SK-N-MC (cell line): ENCODE measurements around the gene CAMTA1.

Experiments used
- DNase-seq: peaks from one replicate; pipeline ENCODE4 v3.0.0-alpha.2; 2011; ENCODE audit warnings: low read depth, low spot score
- H3K27ac ChIP-seq: fragments of 200-600 bp; sonication (generic); 2 replicates; pipeline ENCODE4 v1.5.1; 2016; ENCODE audit warnings: mixed run types
- H3K36me3 ChIP-seq: fragments of 200-600 bp; sonication (generic); 2 replicates; pipeline ENCODE4 v1.6.1; 2017; ENCODE audit warnings: antibody characterized with exemption, low read length, mixed read lengths; ENCODE audit not compliant: insufficient read depth
- H3K4me3 ChIP-seq: fragments of 200-600 bp; sonication (generic); 2 replicates; pipeline ENCODE4 v1.5.1; 2016
- H3K9ac ChIP-seq: fragments of 200-600 bp; sonication (generic); 2 replicates; pipeline ENCODE4 v1.8.0; 2017; ENCODE audit warnings: mixed run types, mixed read lengths; ENCODE audit not compliant: insufficient read length
- H3K9me3 ChIP-seq: fragments of 200-600 bp; sonication (generic); 2 replicates; pipeline ENCODE4 v1.6.1; 2017; ENCODE audit warnings: low read depth, mild to moderate bottlenecking, antibody characterized with exemption, low read length, moderate library complexity, mixed read lengths
- EZH2 ChIP-seq: fragments of 200-600 bp; sonication (generic); IDR thresholded peaks from one replicate; pipeline ENCODE4 v1.6.1; 2017; ENCODE audit warnings: antibody characterized with exemption
- FOXP2 ChIP-seq: optimal IDR thresholded peaks from 2 replicates; pipeline ENCODE3; 2011; ENCODE audit warnings: mild to moderate bottlenecking, moderate library complexity; ENCODE audit not compliant: insufficient read depth; ENCODE audit errors: extremely low read length, control extremely low read depth
- POLR2AphosphoS5 ChIP-seq: IDR thresholded peaks from 2 replicates; pipeline ENCODE4 v1.6.1; 2012; ENCODE audit warnings: mild to moderate bottlenecking, low read depth, low read length, borderline replicate concordance

The CAMTA1 gene

GRCh38 chr1:7222695-7223015 is 437.4 kb downstream of the CAMTA1 start:
- DNase-seq = no peak
- Histone ChIP-seq H3K9me3 (no peaks in the 10 kb centered on the region), H3K36me3 (no peaks in the 10 kb centered on the region), H3K4me3 (no peak overlapping the region), H3K27ac (no peak overlapping the region), H3K9ac (no peak overlapping the region)
- TF ChIP-seq FOXP2 (no peak), POLR2AphosphoS5 (no peak), EZH2 (no peak)

- no peaks in the 10 kb centered on the region for H3K36me3 ChIP-seq
- no peak overlapping the region for H3K4me3 ChIP-seq
- H3K9ac ChIP-seq = no peak overlapping the region
- DNase-seq = no peak
- TF ChIP-seq FOXP2 (no peak), POLR2AphosphoS5 (no peak), EZH2 (no peak)
- H3K9me3 ChIP-seq = no peaks in the 10 kb centered on the region
- H3K27ac ChIP-seq = no peak overlapping the region
Measured at GRCh38 chr1:7223334-7224080, 438.3 kb downstream of the CAMTA1 start.

GRCh38 chr1:7224081-7224534 is 438.9 kb downstream of the CAMTA1 start:
- no peak for TF ChIP-seq FOXP2
- Histone ChIP-seq H3K9me3 (no peaks in the 10 kb centered on the region), H3K36me3 (no peaks in the 10 kb centered on the region), H3K9ac (no peak overlapping the region), H3K4me3 (no peak overlapping the region), H3K27ac (no peak overlapping the region)
- no peak for DNase-seq

- H3K9ac ChIP-seq = no peak overlapping the region
- H3K9me3 ChIP-seq = no peaks in the 10 kb centered on the region
- TF ChIP-seq FOXP2 = no peak
- TF ChIP-seq POLR2AphosphoS5 = no peak
- no peak for TF ChIP-seq EZH2
- H3K27ac ChIP-seq = no peak overlapping the region
- H3K4me3 ChIP-seq = no peak overlapping the region
- no peaks in the 10 kb centered on the region for H3K36me3 ChIP-seq
- DNase-seq = no peak
Measured at GRCh38 chr1:7224644-7225043, 439.4 kb downstream of the CAMTA1 start.

GRCh38 chr1:7225711-7226505 is 440.7 kb downstream of the CAMTA1 start:
- no peaks in the 10 kb centered on the region for H3K9me3 ChIP-seq
- H3K9ac ChIP-seq = no peak overlapping the region
- TF ChIP-seq POLR2AphosphoS5 = no peak
- TF ChIP-seq EZH2 = no peak
- TF ChIP-seq FOXP2 = no peak
- H3K4me3 ChIP-seq = no peak overlapping the region
- H3K36me3 ChIP-seq = no peaks in the 10 kb centered on the region
- no peak overlapping the region for H3K27ac ChIP-seq
- no peak for DNase-seq

- Histone ChIP-seq H3K9ac (no peak overlapping the region), H3K36me3 (no peaks in the 10 kb centered on the region), H3K9me3 (no peaks in the 10 kb centered on the region), H3K27ac (no peak overlapping the region), H3K4me3 (no peak overlapping the region)
- TF ChIP-seq EZH2 (no peak), FOXP2 (no peak), POLR2AphosphoS5 (no peak)
- DNase-seq = no peak
Measured at GRCh38 chr1:7227654-7228053, 442.4 kb downstream of the CAMTA1 start.

- no peak for DNase-seq
- TF ChIP-seq POLR2AphosphoS5 = no peak
- TF ChIP-seq FOXP2 = no peak
- no peak for TF ChIP-seq EZH2
- no peak overlapping the region for H3K27ac ChIP-seq
Measured at GRCh38 chr1:7228252-7228961, 443.2 kb downstream of the CAMTA1 start.

GRCh38 chr1:7229186-7229585 is 443.9 kb downstream of the CAMTA1 start:
- Histone ChIP-seq H3K27ac (no peak overlapping the region), H3K36me3 (no peaks in the 10 kb centered on the region), H3K9me3 (no peaks in the 10 kb centered on the region), H3K9ac (no peak overlapping the region), H3K4me3 (no peak overlapping the region)
- no peak for DNase-seq
- no peak for TF ChIP-seq EZH2
- no peak for TF ChIP-seq POLR2AphosphoS5
- no peak for TF ChIP-seq FOXP2

More at GRCh38 chr1:7228252-7228961, 443.2 kb downstream of the CAMTA1 start:
- Histone ChIP-seq H3K4me3 (no peak overlapping the region), H3K9ac (no peak overlapping the region), H3K36me3 (no peaks in the 10 kb centered on the region), H3K9me3 (no peaks in the 10 kb centered on the region)
